Progenitor cell of endocrine pancreas (in vitro differentiated cells): ENCODE data around the gene FER1L5. TPM values are rescaled to one million over a fixed set of nuclear protein-coding genes. Genes with fewer than 3 reads are reported as not detected.
"Not testable (repeated sequence)": the region's sequence is repeated elsewhere in the genome, so short reads cannot be mapped to it uniquely, and the experiment has no call there.

Experiments
- DNase-seq: peaks from one replicate; pipeline ENCODE4 v3.0.0; 2021; ENCODE audit warnings: low spot score; ENCODE audit not compliant: unreplicated experiment
- H3K27ac Mint-ChIP-seq: 2 replicates; pipeline ENCODE4 v1.8.0; 2021; ENCODE audit warnings: mild to moderate bottlenecking, moderate library complexity, mixed read lengths
- H3K27me3 Mint-ChIP-seq: 2 replicates; pipeline ENCODE4 v1.8.0; 2021; ENCODE audit warnings: mixed read lengths
- H3K36me3 Mint-ChIP-seq: 2 replicates; pipeline ENCODE4 v1.8.0; 2022; ENCODE audit warnings: mixed read lengths; ENCODE audit not compliant: insufficient read depth
- H3K4me1 Mint-ChIP-seq: 2 replicates; pipeline ENCODE4 v1.8.0; 2021; ENCODE audit warnings: low read depth, mixed read lengths
- H3K4me3 Mint-ChIP-seq: 2 replicates; pipeline ENCODE4 v1.8.0; 2021; ENCODE audit warnings: low read depth, mild to moderate bottlenecking, moderate library complexity, mixed read lengths
- H3K9me3 Mint-ChIP-seq: 2 replicates; pipeline ENCODE4 v1.8.0; 2021; ENCODE audit warnings: low read depth, mixed read lengths
- total RNA-seq: library from RNA; stranded (reverse); gene quantifications from 2 replicates; pipeline ENCODE4 v1.2.1, GENCODE V29; 2021
- TF ChIP-seq, protein P1 (sequence below): fragments of 200-600 bp; sonication (generic); IDR thresholded peaks from one replicate; pipeline ENCODE4 v1.5.0; 2021; ENCODE audit warnings: antibody characterized with exemption, mild to moderate bottlenecking; ENCODE audit not compliant: unreplicated experiment

Gene FER1L5
- total RNA-seq, 1 donor from 2014 or later = 1.5 TPM

DNA sequence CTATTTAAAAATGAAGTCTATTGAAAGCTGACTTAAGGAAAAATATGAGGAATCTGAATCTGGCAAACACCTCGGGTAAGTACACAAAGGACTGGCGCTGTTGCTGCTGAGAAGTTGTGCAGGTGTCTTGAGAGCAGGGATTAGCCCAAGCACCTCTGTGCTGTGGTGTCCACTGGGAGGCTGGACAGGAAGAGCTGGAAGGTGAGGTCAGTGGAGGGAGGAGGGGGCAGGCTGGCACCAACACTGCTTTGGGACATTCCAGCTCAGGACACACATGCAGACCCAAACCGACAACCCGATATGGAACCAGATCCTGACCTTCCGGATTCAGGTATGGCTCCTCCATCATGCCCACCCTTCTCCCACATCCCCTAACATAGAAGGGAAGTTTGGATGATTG, 20.6 kb downstream of the FER1L5 start:
- no peak overlapping the region for H3K27ac Mint-ChIP-seq
- no peaks in the 10 kb centered on the region for H3K36me3 Mint-ChIP-seq
- TF ChIP-seq, protein P1, sequence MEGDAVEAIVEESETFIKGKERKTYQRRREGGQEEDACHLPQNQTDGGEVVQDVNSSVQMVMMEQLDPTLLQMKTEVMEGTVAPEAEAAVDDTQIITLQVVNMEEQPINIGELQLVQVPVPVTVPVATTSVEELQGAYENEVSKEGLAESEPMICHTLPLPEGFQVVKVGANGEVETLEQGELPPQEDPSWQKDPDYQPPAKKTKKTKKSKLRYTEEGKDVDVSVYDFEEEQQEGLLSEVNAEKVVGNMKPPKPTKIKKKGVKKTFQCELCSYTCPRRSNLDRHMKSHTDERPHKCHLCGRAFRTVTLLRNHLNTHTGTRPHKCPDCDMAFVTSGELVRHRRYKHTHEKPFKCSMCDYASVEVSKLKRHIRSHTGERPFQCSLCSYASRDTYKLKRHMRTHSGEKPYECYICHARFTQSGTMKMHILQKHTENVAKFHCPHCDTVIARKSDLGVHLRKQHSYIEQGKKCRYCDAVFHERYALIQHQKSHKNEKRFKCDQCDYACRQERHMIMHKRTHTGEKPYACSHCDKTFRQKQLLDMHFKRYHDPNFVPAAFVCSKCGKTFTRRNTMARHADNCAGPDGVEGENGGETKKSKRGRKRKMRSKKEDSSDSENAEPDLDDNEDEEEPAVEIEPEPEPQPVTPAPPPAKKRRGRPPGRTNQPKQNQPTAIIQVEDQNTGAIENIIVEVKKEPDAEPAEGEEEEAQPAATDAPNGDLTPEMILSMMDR = no peak
- no peaks in the 10 kb centered on the region for H3K27me3 Mint-ChIP-seq
- no peak overlapping the region for H3K4me3 Mint-ChIP-seq
- DNase-seq = no peak
- no peaks in the 10 kb centered on the region for H3K9me3 Mint-ChIP-seq
- H3K4me1 Mint-ChIP-seq = no peaks in the 10 kb centered on the region

DNA sequence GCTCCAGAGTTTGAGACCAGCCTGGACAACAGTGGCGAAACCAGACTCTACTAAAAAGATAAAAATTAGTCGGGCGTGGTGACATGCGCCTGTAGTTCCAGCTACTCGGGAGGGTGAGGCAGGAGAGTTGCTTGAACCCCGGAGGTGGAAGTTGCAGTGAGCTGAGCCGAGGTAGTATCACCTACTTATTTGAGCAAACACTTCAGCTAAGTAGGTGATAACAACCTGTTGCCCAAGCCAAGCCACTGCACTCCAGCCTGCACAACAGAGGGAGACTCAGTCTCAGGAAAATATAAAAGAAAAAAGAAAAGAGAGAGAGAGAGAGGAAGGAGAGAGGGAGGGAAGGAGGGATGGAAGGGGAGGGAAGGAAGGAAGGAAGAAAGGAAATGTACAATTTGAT, 21.3 kb downstream of the FER1L5 start:
- no peak for DNase-seq
- no peak overlapping the region for H3K4me3 Mint-ChIP-seq
- H3K4me1 Mint-ChIP-seq = no peaks in the 10 kb centered on the region
- no peaks in the 10 kb centered on the region for H3K36me3 Mint-ChIP-seq
- H3K27me3 Mint-ChIP-seq = peaks cover 3% of the 10 kb centered on the region
- TF ChIP-seq, protein P1 = no peak
- no peak overlapping the region for H3K27ac Mint-ChIP-seq
- H3K9me3 Mint-ChIP-seq = no peaks in the 10 kb centered on the region

DNA sequence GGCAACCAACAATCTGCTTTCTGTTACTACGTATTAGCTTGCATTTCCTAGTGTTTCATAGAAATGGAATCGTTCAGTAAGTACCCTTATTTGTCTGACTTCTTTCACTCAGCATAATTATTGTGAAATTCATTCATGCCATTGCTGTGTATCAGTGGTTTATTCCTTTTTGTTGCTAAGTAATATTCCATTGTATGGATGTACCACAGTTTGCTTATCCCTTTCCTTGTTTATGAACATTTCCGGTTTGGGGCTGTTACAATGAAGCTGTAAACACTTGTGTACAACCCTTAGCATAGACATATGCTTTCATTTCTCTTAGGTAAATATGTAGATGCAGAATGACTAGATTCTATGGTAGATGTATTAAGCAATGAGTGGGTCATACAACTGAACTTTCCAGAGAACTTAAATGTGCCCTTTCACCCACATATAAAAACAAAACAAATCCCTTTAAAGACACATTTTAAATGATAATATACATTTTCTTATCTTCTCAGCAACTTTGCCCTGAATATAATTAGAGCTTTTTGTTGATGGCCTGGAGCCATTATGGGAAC, 21.9 kb downstream of the FER1L5 start:
- peaks cover 3% of the 10 kb centered on the region for H3K27me3 Mint-ChIP-seq
- DNase-seq = no peak
- no peaks in the 10 kb centered on the region for H3K36me3 Mint-ChIP-seq
- H3K27ac Mint-ChIP-seq = no peak overlapping the region
- H3K4me3 Mint-ChIP-seq = no peak overlapping the region
- no peaks in the 10 kb centered on the region for H3K9me3 Mint-ChIP-seq
- H3K4me1 Mint-ChIP-seq = no peaks in the 10 kb centered on the region
- TF ChIP-seq, protein P1 = no peak

DNA sequence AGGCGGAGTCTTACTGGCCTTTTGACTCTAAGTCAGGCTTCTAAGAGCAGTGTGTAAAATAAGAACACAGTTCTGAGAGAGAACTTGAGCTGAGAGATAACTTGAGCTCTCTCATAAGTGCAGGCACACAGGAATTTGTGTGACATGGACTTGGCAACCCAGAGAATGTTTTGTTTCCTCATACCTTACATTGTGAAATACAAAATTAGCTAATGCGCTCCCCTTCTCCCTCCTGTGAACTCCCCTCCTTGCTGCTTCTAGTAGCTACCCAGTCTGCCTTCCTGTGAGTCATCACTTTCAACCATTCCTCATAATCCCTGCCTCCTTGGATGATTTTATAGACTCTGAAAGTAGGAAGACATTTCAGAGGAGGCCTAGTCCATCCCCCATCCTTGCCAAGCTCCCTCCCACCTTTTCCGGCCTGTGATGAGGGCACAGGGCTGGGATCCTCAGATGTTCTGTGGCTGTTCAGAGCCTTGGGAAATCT, 22.6 kb downstream of the FER1L5 start:
- DNase-seq = no peak
- TF ChIP-seq, protein P1 = no peak
- no peaks in the 10 kb centered on the region for H3K36me3 Mint-ChIP-seq
- no peaks in the 10 kb centered on the region for H3K4me1 Mint-ChIP-seq
- H3K27me3 Mint-ChIP-seq = peaks cover 4% of the 10 kb centered on the region
- no peak overlapping the region for H3K4me3 Mint-ChIP-seq
- no peak overlapping the region for H3K27ac Mint-ChIP-seq
- no peaks in the 10 kb centered on the region for H3K9me3 Mint-ChIP-seq

DNA sequence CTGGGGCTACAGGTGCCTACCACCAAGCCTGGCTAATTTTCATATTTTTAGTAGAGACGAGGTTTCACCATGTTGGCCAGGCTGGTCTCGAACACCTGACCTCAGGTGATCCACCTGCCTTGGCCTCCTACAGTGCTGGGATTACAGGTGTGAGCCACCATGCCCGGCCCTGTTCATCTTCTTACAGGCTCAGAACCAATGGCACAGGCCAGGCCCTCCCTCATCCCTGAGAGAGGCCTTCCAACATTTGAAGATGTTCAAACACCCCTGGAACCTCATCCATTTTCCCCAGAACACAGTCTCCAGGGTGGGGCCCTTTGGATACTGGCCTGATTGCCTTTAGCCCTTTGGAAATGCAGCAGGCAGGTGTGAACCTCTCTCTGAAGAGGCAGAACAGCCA, 23.2 kb downstream of the FER1L5 start:
- not testable (repeated sequence) for H3K9me3 Mint-ChIP-seq, H3K27me3 Mint-ChIP-seq, H3K27ac Mint-ChIP-seq

DNA sequence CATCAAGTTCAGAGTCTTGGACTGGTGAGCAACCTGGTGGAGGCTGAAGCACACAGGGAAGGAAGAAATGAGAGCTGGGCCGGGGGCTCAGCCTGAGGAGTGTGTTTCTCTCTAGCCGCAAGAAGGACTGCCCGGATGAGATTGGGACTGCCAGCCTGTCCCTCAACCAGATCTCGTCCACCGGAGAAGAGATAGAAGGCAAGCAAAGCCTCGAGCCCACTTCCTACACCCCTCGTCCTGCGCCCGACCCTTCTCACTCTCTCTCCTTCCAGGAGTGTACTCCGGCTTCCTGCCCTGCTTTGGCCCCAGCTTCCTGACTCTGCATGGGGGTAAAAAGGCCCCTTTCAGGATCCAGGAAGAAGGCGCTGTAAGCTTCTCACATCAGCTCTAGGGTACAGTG, 26.2 kb downstream of the FER1L5 start:
- TF ChIP-seq, protein P1 = no peak
- Mint-ChIP-seq H3K9me3 (no peaks in the 10 kb centered on the region), H3K27ac (no peak overlapping the region), H3K4me3 (no peak overlapping the region), H3K36me3 (no peaks in the 10 kb centered on the region), H3K27me3 (peaks cover 14% of the 10 kb centered on the region), H3K4me1 (no peaks in the 10 kb centered on the region)
- DNase-seq = no peak

More for the DNA sequence above, 23.2 kb downstream of the FER1L5 start:
- not testable (repeated sequence) for DNase-seq, H3K4me3 Mint-ChIP-seq, H3K4me1 Mint-ChIP-seq, H3K36me3 Mint-ChIP-seq
